Activated CD4-positive, alpha-beta T cell treated with anti-CD3 and anti-CD28 coated beads for 36 hours (primary cell): ENCODE results near the gene TRIP10. TPM values are rescaled to one million over a fixed set of nuclear protein-coding genes. Genes with fewer than 3 reads are reported as not detected.
"Not testable (repeated sequence)": the region's sequence is repeated elsewhere in the genome, so short reads cannot be mapped to it uniquely, and the experiment has no call there.

Experiments
- ATAC-seq: fragments of 200-7000 bp; cut with Tn5 transposase; one replicate; pipeline ENCODE4 v1.10.0; 2021; ENCODE audit warnings: mild to moderate bottlenecking, moderate library complexity
- CTCF ChIA-PET: fragments of 350-600 bp; sonication (Branson Sonifier 250); formaldehyde crosslinking; loops from one replicate; lab custom pipeline; 2021; ENCODE audit warnings: antibody characterized with exemption; lab: Charles Lee
- POLR2A ChIA-PET: fragments of 350-600 bp; sonication (Branson Sonifier 250); formaldehyde crosslinking; loops from one replicate; lab custom pipeline; 2021; ENCODE audit warnings: antibody characterized with exemption, inconsistent platforms; lab: Charles Lee
- DNase-seq: peaks from one replicate; pipeline ENCODE4 v3.0.0-alpha.2; 2020
- H3K27ac Mint-ChIP-seq: one replicate; pipeline ENCODE4 v1.8.0; 2021; ENCODE audit warnings: mixed read lengths
- H3K27me3 Mint-ChIP-seq: one replicate; pipeline ENCODE4 v1.8.0; 2021; ENCODE audit warnings: mixed read lengths
- H3K36me3 Mint-ChIP-seq: one replicate; pipeline ENCODE4 v1.8.0; 2021; ENCODE audit warnings: low read depth, mixed read lengths
- H3K4me1 Mint-ChIP-seq: one replicate; pipeline ENCODE4 v1.8.0; 2021; ENCODE audit warnings: mixed read lengths
- H3K4me3 Mint-ChIP-seq: one replicate; pipeline ENCODE4 v1.8.0; 2021; ENCODE audit warnings: mild to moderate bottlenecking, moderate library complexity, mixed read lengths
- H3K9me3 Mint-ChIP-seq: one replicate; pipeline ENCODE4 v1.8.0; 2021; ENCODE audit warnings: low read depth, mixed read lengths
- intact Hi-C, 2 experiments: fragments of 100-400 bp; cut with DNase I in 1 of 2; cut with micrococcal nuclease in 1 of 2; formaldehyde crosslinking; loops; one replicate each; pipeline versions ENCODE4 v1.14.2 to v1.15.1; 2022 to 2024; cut with DNase I, micrococcal nuclease
- microRNA-seq: library from miRNA; unstranded; fragments of <30 nt; microRNA quantifications from one replicate; pipeline ENCODE4 v1.2.0, GENCODE V29; 2021; ENCODE audit warnings: borderline replicate concordance
- total RNA-seq, 2 experiments: library from RNA; stranded (reverse); gene quantifications; one replicate each; pipeline ENCODE4 v1.2.3, GENCODE V29; 2021

The TRIP10 gene
- total RNA-seq, 2 experiments from 2014 or later = 45.1 to 50.0 TPM

GRCh38 chr19:6800160-6800790 lies 60.8 kb downstream of the TRIP10 start:
- not testable (repeated sequence) for H3K27me3 Mint-ChIP-seq, H3K9me3 Mint-ChIP-seq, ATAC-seq
- ChIA-PET CTCF (interaction anchor here (0.9 to 2.1 kb wide), 5 partner anchors 13 to 284 kb away, joined by 3 to 11 read pairs (median 7); partner anchors contain the start of gene VAV1), POLR2A (interaction anchor here (0.7 to 2.0 kb wide), 5 partner anchors 12 to 27 kb away, joined by 3 to 18 read pairs (median 3); partner anchors contain the start of gene VAV1)
- Mint-ChIP-seq H3K4me1 (peaks cover 76% of the 10 kb centered on the region), H3K4me3 (peak overlapping the region; percentile 82), H3K36me3 (peaks cover 35% of the 10 kb centered on the region), H3K27ac (peak overlapping the region; percentile 98)
- peak; percentile 45 for DNase-seq
- intact Hi-C loops = loop anchor here in 1 of 2 experiments (2.0 kb wide), 1 partner anchor 63 kb away; the partner anchor contains the start of gene GPR108

- peaks cover 74% of the 10 kb centered on the region for H3K4me1 Mint-ChIP-seq
- peak overlapping the region; percentile 82 for H3K4me3 Mint-ChIP-seq
- H3K36me3 Mint-ChIP-seq = peaks cover 29% of the 10 kb centered on the region
- H3K27me3 Mint-ChIP-seq = no peaks in the 10 kb centered on the region
- H3K9me3 Mint-ChIP-seq = no peaks in the 10 kb centered on the region
- POLR2A ChIA-PET = interaction anchor here (0.7 to 2.0 kb wide), 4 partner anchors 11 to 28 kb away, joined by 3 to 18 read pairs (median 3); partner anchors contain the start of gene VAV1
- intact Hi-C loops = loop anchor here (1.0 to 2.0 kb wide), 8 partner anchors 13 to 428 kb away; partner anchors contain the start of genes GPR108 (in 2 of the 2), SH2D3A (in 1 of the 2) and VAV1 (in 1 of the 2)
- CTCF ChIA-PET = interaction anchor here (0.6 to 2.1 kb wide), 6 partner anchors 13 to 284 kb away, joined by 3 to 11 read pairs (median 6); partner anchors contain the start of gene VAV1
- peak overlapping the region; percentile 98 for H3K27ac Mint-ChIP-seq
- peak; percentile 32 for DNase-seq
- ATAC-seq = peak; percentile 23
These were observed 61.6 kb downstream of the TRIP10 start for GRCh38 chr19:6800991-6801484.

Small RNA genes lying within 50 kb of the gene (microRNA-seq; reads per million reads assigned to microRNA genes)
- 1.1 reads per million for gene MIR6791

Other genes starting within 250 kb of the TRIP10 start
- gene TUBB4A, start 237.4 kb upstream of the TRIP10 start, total RNA-seq = 1 to 10 TPM; 4.8 to 5.1 TPM
- under 1 TPM; 0.49 to 0.57 TPM for gene TNFSF9, start 208.7 kb upstream of the TRIP10 start, total RNA-seq
- 1 to 10 TPM; 3.3 to 3.6 TPM for gene CD70, start 148.5 kb upstream of the TRIP10 start, total RNA-seq
- 10 to 100 TPM; 31.8 to 33.0 TPM for gene TNFSF14, start 69.5 kb upstream of the TRIP10 start, total RNA-seq
- gene C3, start 19.0 kb upstream of the TRIP10 start, total RNA-seq = 1 to 10 TPM in 1 of 2 experiments, under 1 TPM in 1; 0.93 to 1.0 TPM
- 10 to 100 TPM; 58.8 to 59.9 TPM for gene GPR108, start 2.1 kb upstream of the TRIP10 start, total RNA-seq
- gene SH2D3A, start 27.8 kb downstream of the TRIP10 start, total RNA-seq = 10 to 100 TPM; 20.7 to 23.2 TPM
- 10 to 100 TPM; 73.4 to 90.8 TPM for gene VAV1, start 33.0 kb downstream of the TRIP10 start, total RNA-seq
- gene ADGRE1, start 147.9 kb downstream of the TRIP10 start, total RNA-seq = 1 to 10 TPM; 6.0 to 6.5 TPM